Measurements from ENCODE around the gene SETD1B. TPM values are rescaled to one million over a fixed set of nuclear protein-coding genes. Genes with fewer than 3 reads are reported as not detected.
"Not testable (repeated sequence)": the region's sequence is repeated elsewhere in the genome, so short reads cannot be mapped to it uniquely, and the experiment has no call there.

The SETD1B gene
- total RNA-seq, 1 experiment from 2014 or later: 3.4 TPM

- in situ Hi-C loops (cut with HindIII; ENCODE audit: low pct_unique_long_range_greater_than_20kb, low sequenced_read_pairs): no loop called here
- DNase-seq (ENCODE audit: low read depth): no peak
These were observed 27.4 kb upstream of the SETD1B start for GRCh38 chr12:121776190-121777098.

GRCh38 chr12:121778567-121779421 lies 25.0 kb upstream of the SETD1B start:
- DNase-seq (ENCODE audit: low read depth): no peak
- in situ Hi-C loops (cut with HindIII; ENCODE audit: low pct_unique_long_range_greater_than_20kb, low sequenced_read_pairs): no loop called here

DNA sequence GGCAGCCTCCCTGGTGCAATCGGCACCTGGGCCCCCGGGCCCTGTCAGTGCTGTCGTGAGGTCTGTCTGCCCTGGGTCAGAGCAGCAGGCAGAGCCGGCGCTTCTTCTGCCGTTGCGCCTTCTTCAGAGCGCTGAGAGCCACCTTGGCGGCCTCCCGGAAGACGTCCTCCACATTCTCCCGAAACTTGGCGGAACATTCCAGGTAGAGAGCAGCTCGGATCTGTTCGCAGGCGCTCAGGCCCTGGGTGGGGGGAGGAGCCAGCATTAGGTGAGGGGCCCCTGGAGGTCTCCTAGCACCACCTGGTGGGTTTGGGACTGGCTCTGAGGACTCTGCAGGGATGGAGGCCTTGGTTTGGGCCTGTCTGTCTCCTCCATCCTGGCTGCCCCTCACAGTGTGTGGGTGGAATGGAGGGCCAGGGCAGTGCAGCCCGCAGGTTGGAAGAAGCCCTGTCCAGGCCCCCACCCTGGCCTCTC lies 24.4 kb upstream of the SETD1B start:
- in situ Hi-C loops (cut with HindIII; ENCODE audit: low pct_unique_long_range_greater_than_20kb, low sequenced_read_pairs): no loop called here
- no peak for DNase-seq (ENCODE audit: low read depth)

DNA sequence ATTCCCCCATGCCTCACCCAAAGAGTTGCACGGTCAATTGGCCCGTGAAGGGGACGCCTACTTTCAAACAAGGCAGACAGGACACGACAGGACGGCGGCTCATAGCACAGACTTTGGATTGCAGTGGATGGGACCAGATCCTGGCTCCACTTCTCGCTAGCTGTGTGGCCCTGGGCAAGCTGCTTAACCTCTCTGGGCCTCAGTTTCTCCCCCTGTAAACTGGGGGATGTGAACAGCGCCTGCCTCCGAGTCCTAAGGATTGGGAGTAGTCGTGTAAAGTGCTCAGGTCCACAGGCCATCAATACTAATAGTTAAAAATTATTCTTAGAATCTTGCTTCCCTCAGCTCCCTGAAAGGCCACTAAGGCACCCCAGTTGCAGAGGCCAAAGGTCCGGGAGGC lies 23.4 kb upstream of the SETD1B start:
- in situ Hi-C loops (cut with HindIII; ENCODE audit: low pct_unique_long_range_greater_than_20kb, low sequenced_read_pairs): no loop called here

GRCh38 chr12:121781484-121781997 lies 22.3 kb upstream of the SETD1B start:
- DNase-seq (ENCODE audit: low read depth): no peak
- in situ Hi-C loops (cut with HindIII; ENCODE audit: low pct_unique_long_range_greater_than_20kb, low sequenced_read_pairs): no loop called here

More for the DNA sequence above, 23.4 kb upstream of the SETD1B start:
- no peak for DNase-seq (ENCODE audit: low read depth)

GRCh38 chr12:121781998-121782979 lies 21.5 kb upstream of the SETD1B start:
- DNase-seq (ENCODE audit: low read depth): no peak
- in situ Hi-C loops (cut with HindIII; ENCODE audit: low pct_unique_long_range_greater_than_20kb, low sequenced_read_pairs): no loop called here

DNA sequence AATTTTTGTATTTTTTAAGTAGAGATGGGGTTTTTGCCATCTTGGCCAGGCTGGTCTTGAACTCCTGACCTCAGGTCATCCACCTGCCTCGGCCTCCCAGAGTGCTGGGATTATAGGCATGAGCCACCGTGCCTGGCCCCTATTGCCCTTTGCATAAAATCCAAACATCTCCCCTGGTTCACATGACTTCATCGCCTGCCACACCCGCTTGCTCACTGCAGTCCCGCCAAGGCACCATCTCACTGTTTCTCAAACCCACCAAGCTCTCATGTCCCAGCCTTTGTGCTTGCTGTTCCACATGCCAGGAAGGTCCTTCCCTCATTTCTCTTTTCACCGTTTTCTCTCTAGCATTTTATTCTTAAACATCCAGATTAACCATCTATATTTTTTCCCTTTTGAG lies 20.0 kb upstream of the SETD1B start:
- in situ Hi-C loops (cut with HindIII; ENCODE audit: low pct_unique_long_range_greater_than_20kb, low sequenced_read_pairs): no loop called here
- DNase-seq (ENCODE audit: low read depth): peak; percentile 63

GRCh38 chr12:121784460-121784859 lies 19.3 kb upstream of the SETD1B start:
- peak; percentile 89 for DNase-seq (ENCODE audit: low read depth)
- in situ Hi-C loops (cut with HindIII; ENCODE audit: low pct_unique_long_range_greater_than_20kb, low sequenced_read_pairs): no loop called here

DNA sequence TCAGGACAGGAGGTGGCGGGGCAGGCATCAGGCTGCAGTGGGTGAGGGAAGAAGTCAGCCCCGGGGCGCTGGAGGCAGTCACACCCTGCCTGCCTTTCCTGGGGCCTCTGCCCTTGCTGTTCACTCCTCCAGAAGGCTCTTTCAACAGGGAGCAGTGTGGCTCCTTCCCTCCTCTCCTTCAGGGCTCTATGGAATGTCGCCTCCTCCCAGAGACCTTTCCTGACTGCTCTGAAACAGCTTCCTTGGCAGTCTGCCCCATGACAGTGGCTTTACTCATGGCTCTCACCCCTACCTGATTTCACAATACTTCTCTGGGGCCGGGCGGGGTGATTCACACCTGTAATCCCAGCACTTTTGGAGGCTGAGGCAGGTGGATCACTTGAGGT lies 17.4 kb upstream of the SETD1B start:
- in situ Hi-C loops (cut with HindIII; ENCODE audit: low pct_unique_long_range_greater_than_20kb, low sequenced_read_pairs): no loop called here
- DNase-seq (ENCODE audit: low read depth): peak; percentile 95

- in situ Hi-C loops (cut with HindIII; ENCODE audit: low pct_unique_long_range_greater_than_20kb, low sequenced_read_pairs): no loop called here
- DNase-seq (ENCODE audit: low read depth): no peak
These were observed 16.5 kb upstream of the SETD1B start for GRCh38 chr12:121787063-121788025.

DNA sequence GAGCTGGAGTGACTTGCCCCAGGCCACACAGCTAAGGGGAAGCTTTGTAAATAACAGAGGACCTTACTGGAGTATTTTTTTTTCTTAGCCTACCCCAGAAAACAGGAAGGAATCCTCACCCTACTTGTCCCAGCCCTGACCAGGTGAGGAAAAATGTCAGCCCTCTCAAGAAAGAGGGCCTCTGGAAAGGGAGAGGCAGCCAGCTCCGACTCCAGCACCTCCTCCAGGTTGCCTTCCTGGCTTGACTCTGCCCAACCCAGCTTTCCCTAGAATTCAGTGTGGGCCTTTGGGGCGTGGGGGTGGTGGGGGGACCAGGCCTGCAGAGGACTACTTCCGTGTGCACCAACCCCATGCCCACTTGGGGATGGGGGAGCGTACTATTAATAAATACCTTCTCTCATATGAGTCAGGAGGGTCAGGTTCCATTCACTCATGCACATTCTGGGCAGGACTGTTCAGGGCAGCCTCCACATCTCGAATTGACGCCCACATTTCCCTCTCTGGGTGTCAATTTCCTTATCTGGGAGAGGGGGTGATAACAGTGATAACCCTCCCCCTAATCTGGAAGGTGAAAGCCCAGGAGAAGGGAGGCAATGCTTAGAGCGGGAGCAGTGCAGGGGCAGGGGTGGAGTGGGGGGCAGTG lies 15.5 kb upstream of the SETD1B start:
- DNase-seq (ENCODE audit: low read depth): no peak
- in situ Hi-C loops (cut with HindIII; ENCODE audit: low pct_unique_long_range_greater_than_20kb, low sequenced_read_pairs): no loop called here

DNA sequence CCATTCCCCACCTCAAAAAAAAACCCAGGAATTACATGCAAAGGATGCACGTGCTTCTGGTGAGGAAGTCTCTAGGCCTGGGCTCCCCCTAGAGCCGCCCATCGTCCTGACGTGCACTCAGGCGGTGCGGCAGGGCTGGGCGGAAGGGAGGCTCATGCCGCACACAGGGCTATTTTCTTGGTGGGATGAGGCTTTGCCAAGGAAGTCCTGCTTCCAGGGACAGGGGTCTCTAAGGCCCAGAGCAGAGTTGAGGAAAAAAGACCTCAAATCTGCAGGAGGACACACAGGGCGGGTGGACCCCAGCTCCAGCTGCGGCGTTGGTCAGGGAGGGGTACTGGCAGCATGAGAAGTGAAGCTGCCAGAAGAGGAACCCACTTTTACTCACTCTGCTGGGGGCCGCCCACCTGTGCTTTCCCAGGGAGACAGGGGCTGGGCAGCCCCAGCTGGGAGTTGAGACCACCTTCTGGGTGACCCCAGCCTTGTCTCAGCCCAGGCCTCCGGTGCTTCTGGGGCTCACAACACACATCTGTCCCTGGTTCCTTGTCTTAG lies 14.5 kb upstream of the SETD1B start:
- no peak for DNase-seq (ENCODE audit: low read depth)
- in situ Hi-C loops (cut with HindIII; ENCODE audit: low pct_unique_long_range_greater_than_20kb, low sequenced_read_pairs): no loop called here

DNA sequence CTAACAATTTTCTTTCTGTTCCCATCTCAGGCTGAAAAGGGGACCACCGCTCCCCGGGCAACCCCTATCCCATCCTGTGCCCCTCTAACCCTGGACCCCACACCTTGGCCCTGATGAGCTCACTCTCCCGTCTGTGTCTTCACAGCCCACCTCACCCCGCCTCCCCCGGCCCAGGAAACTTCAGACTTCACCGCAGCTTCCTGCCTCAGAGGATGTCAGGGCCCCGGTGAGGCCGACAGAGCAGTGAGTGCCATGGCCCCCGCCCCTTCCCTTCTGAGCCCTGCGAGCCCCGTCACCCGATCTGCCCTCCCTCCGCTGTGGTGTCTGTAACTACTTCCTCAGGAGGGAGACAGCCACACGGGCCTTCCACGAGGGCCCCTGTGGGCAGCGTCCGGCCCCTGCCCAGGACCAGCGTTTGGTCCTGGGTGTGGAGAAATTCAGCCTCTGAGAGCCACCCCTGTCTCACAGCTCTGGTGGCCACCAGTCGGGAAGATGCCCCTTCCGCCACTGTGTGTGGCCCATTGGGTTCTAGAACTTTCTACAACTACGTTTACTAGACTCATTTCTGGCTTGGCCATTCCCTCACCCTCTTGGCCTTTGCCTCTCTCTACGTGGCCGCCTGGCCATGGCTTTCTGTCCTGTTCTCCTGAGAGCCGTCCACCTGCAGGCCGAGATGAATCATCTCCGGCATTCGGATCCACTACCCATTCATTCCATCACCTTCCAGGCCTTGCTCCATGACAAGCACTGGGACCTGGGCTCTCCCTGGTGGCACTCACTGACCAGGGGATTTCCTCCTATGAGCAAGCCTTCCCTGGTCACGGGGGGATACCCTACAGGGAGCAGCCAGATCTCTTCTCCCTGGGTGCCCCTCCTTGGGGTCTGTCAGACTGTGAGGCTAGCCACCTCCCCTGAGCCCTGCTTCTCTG lies 13.7 kb upstream of the SETD1B start:
- in situ Hi-C loops (cut with HindIII; ENCODE audit: low pct_unique_long_range_greater_than_20kb, low sequenced_read_pairs): no loop called here
- DNase-seq (ENCODE audit: low read depth): peak; percentile 85

DNA sequence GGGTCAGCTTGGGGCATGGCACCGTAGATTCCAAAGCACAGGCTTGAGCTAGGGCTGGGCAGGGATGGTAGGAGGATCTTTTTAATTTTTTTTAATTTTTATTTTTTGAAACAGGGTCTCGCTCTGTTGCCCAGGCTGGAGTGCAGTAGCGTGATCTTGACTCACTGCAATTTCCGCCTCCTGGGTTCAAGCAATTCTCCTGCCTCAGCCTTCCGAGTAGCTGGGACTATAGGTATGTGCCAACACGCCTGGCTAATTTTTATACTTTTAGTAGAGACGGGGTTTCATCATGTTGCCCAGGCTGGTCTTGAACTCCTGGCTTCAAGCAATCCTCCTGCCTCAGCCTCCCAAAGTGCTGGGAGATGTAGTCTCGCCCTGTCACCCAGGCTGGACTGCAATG lies 13.0 kb upstream of the SETD1B start:
- DNase-seq (ENCODE audit: low read depth); in situ Hi-C loops (cut with HindIII; ENCODE audit: low pct_unique_long_range_greater_than_20kb, low sequenced_read_pairs): not testable (repeated sequence)
